ENCODE data around the gene HERC2.
"Not testable (repeated sequence)": the region's sequence is repeated elsewhere in the genome, so short reads cannot be mapped to it uniquely, and the experiment has no call there.

Gene HERC2

DNA sequence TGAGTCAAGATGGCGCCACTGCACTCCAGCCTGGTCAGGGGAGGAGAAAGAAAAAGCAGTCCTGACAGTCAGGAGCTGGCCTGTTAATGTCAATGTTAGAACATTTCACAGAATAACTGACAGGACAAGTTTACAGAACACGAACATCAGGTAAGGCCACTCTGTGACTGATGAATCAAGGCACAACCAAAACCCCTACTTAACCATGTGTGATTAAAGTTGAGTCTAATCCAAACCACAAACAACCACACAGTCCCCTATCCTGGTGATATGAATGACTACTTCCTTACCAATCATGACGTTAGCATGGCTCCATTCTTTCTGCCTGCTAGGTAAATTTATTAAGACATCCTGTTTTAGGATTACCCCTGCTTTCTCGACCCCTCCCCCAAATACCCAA, 124.3 kb downstream of the HERC2 start:
- H3K9me3 ChIP-seq (ENCODE audit: insufficient read depth, low read length, severe bottlenecking); H3K4me2 ChIP-seq (ENCODE audit: insufficient read depth, low read length); DNase-seq; H3K27ac ChIP-seq (ENCODE audit: low read length); ATAC-seq (ENCODE audit: insufficient read depth, low read depth); H3K79me2 ChIP-seq (ENCODE audit: insufficient read depth, low read length); H3K4me1 ChIP-seq (ENCODE audit: insufficient read depth, low read length); H3K4me3 ChIP-seq (ENCODE audit: low read depth in 1 of 2, low read length in 2 of 2); H3K27me3 ChIP-seq (ENCODE audit: insufficient read depth, low read length, poor library complexity); H4K20me1 ChIP-seq (ENCODE audit: insufficient read depth, low read length); H2AFZ ChIP-seq (ENCODE audit: low read depth, low read length); H3K9ac ChIP-seq (ENCODE audit: low read depth, low read length): not testable (repeated sequence)
- H3K36me3 ChIP-seq (ENCODE audit: insufficient read depth, low read length), result peaks cover 29% of the 10 kb centered on the region

DNA sequence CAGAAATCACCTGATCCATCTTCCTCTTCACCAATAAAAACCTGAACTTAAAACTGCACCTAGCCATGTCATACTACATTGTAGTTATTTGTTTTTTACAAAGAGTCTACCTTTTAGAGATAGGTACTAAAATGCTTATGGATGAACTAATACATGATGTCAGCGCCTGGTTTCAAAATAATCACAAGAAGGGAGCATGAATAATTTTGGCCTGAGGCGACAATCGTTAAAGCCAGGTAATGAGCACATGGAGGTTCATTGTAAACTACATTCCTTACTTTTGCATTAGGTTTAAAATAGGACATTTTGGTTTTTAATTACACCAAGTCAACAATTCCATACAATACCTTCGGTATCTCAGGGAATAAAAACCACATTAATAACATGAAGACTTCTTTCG, 125.4 kb downstream of the HERC2 start:
- H3K4me1 ChIP-seq (ENCODE audit: insufficient read depth, low read length); H2AFZ ChIP-seq (ENCODE audit: low read depth, low read length): not testable (repeated sequence)

DNA sequence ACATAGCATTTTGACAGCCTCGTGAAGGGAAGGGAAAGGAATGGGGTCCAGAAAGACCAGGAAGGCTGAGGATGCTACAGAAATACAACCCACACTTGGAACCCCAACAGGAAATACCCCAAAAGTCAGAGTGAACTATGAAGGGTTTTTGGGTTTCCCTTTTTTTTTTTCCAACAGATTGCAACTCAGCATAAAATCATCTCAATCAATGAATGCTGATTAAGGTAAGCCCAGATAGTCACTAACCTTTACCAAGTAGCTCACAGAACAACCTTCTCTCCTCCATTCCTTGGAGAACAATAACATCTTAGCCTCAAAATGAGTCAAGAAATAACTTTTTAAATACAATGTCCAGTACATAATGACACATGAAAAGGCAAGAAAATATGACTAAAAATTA, 129.2 kb downstream of the HERC2 start:
- no peaks in the 10 kb centered on the region for H3K27me3 ChIP-seq (ENCODE audit: insufficient read depth, low read length, poor library complexity)
- peaks cover 43% of the 10 kb centered on the region for H3K36me3 ChIP-seq (ENCODE audit: insufficient read depth, low read length)
- no peaks in the 10 kb centered on the region for H4K20me1 ChIP-seq (ENCODE audit: insufficient read depth, low read length)
- H3K79me2 ChIP-seq (ENCODE audit: insufficient read depth, low read length), result no peaks in the 10 kb centered on the region
- H3K4me1 ChIP-seq (ENCODE audit: insufficient read depth, low read length), result no peaks in the 10 kb centered on the region
- no peak overlapping the region for H3K4me2 ChIP-seq (ENCODE audit: insufficient read depth, low read length)
- H3K9ac ChIP-seq (ENCODE audit: low read depth, low read length), result no peak overlapping the region
- H2AFZ ChIP-seq (ENCODE audit: low read depth, low read length), result no peak overlapping the region
- no peak overlapping the region for H3K27ac ChIP-seq (ENCODE audit: low read length)
- ATAC-seq (ENCODE audit: insufficient read depth, low read depth) (no peak), DNase-seq (no peak)
- TF ChIP-seq, protein P1, sequence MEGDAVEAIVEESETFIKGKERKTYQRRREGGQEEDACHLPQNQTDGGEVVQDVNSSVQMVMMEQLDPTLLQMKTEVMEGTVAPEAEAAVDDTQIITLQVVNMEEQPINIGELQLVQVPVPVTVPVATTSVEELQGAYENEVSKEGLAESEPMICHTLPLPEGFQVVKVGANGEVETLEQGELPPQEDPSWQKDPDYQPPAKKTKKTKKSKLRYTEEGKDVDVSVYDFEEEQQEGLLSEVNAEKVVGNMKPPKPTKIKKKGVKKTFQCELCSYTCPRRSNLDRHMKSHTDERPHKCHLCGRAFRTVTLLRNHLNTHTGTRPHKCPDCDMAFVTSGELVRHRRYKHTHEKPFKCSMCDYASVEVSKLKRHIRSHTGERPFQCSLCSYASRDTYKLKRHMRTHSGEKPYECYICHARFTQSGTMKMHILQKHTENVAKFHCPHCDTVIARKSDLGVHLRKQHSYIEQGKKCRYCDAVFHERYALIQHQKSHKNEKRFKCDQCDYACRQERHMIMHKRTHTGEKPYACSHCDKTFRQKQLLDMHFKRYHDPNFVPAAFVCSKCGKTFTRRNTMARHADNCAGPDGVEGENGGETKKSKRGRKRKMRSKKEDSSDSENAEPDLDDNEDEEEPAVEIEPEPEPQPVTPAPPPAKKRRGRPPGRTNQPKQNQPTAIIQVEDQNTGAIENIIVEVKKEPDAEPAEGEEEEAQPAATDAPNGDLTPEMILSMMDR (IDR thresholded peaks at IDR 0.05; ENCODE audit: borderline replicate concordance, extremely low read depth, low read length, poor library complexity, severe bottlenecking), result no peak
- TF ChIP-seq EZH2 (IDR thresholded peaks at IDR 0.05; ENCODE audit: borderline replicate concordance, low read depth, low read length, severe bottlenecking), result no peak
- no peak overlapping the region for H3K4me3 ChIP-seq (ENCODE audit: low read depth in 1 of 2, low read length in 2 of 2)
- no peaks in the 10 kb centered on the region for H3K9me3 ChIP-seq (ENCODE audit: insufficient read depth, low read length, severe bottlenecking)

More for the DNA sequence above, 125.4 kb downstream of the HERC2 start:
- H3K27me3 ChIP-seq (ENCODE audit: insufficient read depth, low read length, poor library complexity); H3K4me3 ChIP-seq (ENCODE audit: low read depth in 1 of 2, low read length in 2 of 2); DNase-seq; H3K27ac ChIP-seq (ENCODE audit: low read length); H3K9ac ChIP-seq (ENCODE audit: low read depth, low read length); ATAC-seq (ENCODE audit: insufficient read depth, low read depth); H3K4me2 ChIP-seq (ENCODE audit: insufficient read depth, low read length); H3K9me3 ChIP-seq (ENCODE audit: insufficient read depth, low read length, severe bottlenecking); H4K20me1 ChIP-seq (ENCODE audit: insufficient read depth, low read length); H3K79me2 ChIP-seq (ENCODE audit: insufficient read depth, low read length): not testable (repeated sequence)
- peaks cover 37% of the 10 kb centered on the region for H3K36me3 ChIP-seq (ENCODE audit: insufficient read depth, low read length)

DNA sequence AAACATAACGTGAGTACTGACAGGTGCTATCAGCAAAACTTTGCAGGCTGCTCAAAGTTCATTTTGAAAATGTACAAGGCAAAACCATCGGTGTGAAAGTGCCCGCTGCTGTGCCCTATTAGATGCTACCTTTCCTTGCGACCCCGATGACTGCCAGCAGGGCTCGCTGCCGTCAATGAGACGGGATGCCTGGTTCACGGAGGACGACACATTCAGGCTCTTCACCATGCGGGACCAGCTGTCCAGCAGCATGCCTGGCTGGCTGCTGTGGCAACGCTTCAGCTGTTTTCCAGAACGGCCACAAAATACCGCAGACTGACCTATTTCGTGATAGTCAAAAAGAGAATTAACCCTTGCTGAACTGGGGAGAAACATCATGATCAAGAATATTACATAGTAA, 130.1 kb downstream of the HERC2 start:
- Histone ChIP-seq H3K27ac (ENCODE audit: low read length) (no peak overlapping the region), H4K20me1 (ENCODE audit: insufficient read depth, low read length) (no peaks in the 10 kb centered on the region), H3K79me2 (ENCODE audit: insufficient read depth, low read length) (no peaks in the 10 kb centered on the region), H3K9me3 (ENCODE audit: insufficient read depth, low read length, severe bottlenecking) (no peaks in the 10 kb centered on the region), H3K9ac (ENCODE audit: low read depth, low read length) (no peak overlapping the region), H3K27me3 (ENCODE audit: insufficient read depth, low read length, poor library complexity) (no peaks in the 10 kb centered on the region), H3K4me2 (ENCODE audit: insufficient read depth, low read length) (no peak overlapping the region), H3K36me3 (ENCODE audit: insufficient read depth, low read length) (peaks cover 48% of the 10 kb centered on the region), H3K4me1 (ENCODE audit: insufficient read depth, low read length) (no peaks in the 10 kb centered on the region), H3K4me3 (ENCODE audit: low read depth in 1 of 2, low read length in 2 of 2) (no peak overlapping the region), H2AFZ (ENCODE audit: low read depth, low read length) (no peak overlapping the region)
- TF ChIP-seq, protein P1 (IDR thresholded peaks at IDR 0.05; ENCODE audit: borderline replicate concordance, extremely low read depth, low read length, poor library complexity, severe bottlenecking), result no peak
- TF ChIP-seq EZH2 (IDR thresholded peaks at IDR 0.05; ENCODE audit: borderline replicate concordance, low read depth, low read length, severe bottlenecking), result no peak
- no peak for ATAC-seq (ENCODE audit: insufficient read depth, low read depth)
- no peak for DNase-seq

All from DND-41 (cell line).